Measurements from ENCODE around the gene SLC36A2.
A peak's percentile ranks its signal among the peaks of the same experiment; 100 is the strongest.
"Not testable (repeated sequence)": the region's sequence is repeated elsewhere in the genome, so short reads cannot be mapped to it uniquely, and the experiment has no call there.

SLC36A2 gene

DNA sequence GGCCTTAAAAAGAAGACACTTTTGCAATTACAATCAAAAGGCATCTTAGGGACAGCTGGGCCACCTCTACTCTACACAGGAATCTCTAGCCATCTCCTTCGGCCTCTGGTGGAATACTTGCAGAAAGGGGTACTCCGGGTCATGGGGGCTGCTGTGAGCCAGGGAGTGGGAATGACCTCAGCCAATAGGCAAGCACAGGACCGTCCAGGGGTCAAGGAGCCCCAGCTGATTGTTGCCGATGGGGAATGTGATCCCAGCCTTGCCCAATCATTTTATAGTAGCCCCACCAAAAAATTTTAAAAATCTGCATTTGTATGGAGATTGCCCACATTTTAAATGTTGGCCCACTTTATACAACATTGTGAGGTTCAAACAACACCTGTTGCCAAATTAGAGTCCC, 26.9 kb downstream of the SLC36A2 start:
- no peak for DNase-seq

DNA sequence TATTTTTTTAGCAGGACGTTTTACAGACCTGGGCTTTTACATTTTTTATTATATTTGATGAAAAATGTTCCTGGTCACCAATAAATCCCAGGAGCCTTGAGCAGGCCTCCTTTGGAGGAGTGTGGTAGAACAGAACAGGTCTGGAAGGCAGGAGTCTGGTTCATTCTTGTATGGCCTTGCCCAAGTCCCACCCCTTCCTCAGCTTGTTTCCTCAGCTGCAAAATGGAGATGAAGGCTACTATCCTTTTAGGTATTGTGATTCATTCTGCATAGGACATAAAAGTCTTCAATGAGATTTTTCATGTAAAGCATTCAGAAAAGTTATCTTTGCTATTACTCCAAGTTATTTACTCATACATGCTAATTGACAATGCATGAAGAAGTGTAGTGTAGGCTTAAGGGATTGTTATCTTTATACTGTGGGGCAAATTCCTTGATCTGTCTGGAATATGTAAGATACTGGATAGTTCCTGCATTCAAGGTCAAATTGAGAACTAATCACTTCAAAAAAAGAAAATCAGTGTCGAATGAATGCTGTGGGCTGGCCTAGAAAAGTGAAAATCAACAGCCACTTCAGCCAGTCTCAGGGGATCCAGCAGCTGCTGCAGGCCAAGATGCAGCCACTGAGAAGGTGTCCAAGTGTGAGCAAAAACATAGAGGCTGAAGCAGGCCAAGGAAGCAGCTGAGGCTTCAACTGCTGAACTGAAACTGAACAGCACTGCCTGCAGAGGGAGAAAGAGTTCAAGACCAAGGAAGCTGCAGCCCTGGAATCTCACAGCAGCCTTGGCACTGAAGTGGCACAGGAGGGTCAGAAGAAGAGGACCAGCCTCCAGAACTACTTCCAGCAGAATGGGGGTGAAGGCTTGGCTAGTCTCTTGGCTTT, 28.3 kb downstream of the SLC36A2 start:
- DNase-seq = no peak

DNA sequence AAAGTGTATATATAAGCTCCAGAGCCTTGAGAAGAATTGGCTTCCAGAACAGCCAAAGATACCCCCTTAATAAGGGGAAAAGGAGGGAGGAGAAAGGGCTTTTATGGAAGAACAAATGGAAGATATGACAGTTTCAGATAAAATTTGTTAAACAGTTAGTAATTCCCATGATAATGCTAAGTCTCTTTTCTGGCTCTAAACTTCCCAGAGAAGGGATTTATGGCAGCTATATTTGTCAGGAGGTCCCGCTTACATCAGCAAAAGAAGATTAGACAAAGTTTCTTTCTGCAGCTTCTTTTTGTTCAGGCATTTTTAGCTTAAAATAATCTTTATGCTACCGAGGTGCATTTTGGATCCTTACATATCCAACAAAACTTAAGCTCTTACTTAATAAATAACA, 29.5 kb downstream of the SLC36A2 start:
- DNase-seq = no peak

DNA sequence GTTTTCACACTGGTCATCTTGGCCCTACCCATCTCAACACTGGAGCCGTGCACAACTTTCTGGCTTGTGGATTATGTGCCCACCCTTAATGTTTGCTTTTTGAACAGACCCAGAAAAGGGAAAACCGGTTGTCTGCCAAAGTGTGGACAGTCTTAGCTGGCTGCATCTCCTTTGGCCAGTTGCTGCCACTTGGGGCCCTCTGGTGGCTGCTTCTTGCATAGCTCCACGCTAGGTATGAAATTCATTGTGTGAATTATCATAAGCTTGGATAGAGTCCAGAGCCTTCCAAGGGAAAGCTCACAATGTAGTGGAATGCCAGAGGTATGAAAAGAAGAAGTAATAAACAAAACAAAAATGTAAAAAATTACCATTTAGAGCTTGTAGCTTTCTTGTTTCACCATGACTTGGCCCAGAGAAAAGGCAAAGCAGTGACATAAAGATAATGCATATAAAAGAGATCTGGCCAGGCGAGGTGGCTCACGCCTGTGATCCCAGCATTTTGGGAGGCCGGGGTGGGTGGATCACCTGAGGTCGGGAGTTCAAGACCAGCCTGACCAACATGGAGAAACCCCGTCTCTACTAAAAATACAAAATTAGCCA, 31.3 kb downstream of the SLC36A2 start:
- DNase-seq = peak; percentile 30 to 33

DNA sequence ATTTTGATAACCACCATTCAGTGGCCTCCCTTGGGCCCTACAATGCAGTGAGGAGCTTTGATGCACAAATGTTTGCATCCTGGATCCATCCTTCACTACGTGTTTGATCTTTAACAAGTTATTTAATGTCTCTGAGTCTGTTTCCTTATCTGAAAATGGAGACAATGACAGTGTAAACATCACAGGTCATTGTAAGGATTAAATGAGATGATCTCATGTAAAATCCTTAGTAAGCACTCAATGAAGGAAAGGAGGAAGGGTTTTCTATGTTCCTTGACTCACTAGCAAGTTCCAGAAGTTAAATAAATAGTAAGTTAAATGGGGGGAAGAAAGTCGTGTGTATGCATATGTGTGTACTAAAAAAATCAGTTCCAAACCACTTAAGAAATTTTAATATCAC, 34.0 kb downstream of the SLC36A2 start:
- DNase-seq = no peak

DNA sequence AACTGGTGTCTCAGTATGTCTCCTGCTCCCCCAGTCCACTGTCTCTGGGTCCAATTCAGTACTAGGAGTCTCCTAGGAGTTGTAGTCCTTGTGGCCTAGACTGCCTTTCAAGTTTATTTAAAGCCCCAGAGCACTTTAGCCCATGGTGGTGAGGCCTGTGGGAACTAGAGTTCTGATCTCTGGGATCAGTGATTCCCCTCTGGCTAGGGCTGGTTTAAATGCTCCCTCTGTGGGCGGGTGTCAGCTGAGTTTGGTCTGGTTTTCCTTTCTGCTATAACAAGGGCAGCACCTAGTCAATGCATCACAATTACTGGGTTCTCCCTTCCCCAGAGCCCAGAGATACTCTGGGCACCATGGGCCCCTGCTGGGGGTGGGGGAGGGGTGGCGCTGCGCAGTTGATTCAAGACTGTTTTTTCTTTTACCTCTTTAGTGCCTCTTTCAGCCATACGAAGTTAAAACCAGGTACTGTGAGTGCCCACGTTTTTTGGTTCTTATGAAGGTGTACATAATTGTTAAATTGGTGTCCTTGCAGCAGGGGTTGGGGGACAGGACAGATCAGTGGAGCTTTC, 34.5 kb downstream of the SLC36A2 start:
- no peak for DNase-seq

DNA sequence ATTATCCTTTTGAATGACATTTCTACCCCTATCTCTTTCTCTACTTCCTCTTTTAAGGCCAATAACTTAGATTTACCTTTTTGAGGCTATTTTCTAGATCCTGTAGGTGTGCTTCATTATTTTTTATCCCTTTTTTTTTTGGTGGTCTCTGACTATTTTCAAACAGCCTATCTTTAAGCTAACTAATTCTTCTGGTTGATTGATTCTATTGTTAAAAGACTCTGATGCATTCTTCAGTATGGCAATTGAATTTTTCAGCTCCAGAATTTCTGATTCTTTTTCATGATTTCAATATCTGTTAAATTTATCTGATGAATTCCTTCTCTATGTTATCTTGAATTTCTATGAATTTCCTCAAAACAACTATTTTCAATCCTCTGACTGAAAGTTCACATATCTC, 36.4 kb downstream of the SLC36A2 start:
- no peak for DNase-seq

DNA sequence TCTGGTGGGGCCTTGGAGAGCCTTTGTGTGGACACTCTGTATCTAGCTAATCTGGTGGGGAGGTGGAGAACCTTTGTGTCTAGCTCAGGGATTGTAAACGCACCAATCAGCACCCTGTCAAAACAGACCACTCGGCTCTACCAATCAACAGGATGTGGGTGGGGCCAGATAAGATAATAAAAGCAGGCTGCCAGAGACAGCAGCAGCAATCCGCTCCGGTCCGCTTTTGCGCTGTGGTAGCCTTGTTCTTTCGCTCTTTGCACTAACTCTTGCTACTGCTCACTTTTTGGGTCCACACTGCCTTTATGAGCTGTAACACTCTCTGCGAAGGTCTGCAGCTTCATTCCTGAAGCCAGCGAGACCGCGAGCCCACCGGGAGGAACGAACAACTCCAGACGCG, 37.5 kb downstream of the SLC36A2 start:
- DNase-seq = not testable (repeated sequence)

DNA sequence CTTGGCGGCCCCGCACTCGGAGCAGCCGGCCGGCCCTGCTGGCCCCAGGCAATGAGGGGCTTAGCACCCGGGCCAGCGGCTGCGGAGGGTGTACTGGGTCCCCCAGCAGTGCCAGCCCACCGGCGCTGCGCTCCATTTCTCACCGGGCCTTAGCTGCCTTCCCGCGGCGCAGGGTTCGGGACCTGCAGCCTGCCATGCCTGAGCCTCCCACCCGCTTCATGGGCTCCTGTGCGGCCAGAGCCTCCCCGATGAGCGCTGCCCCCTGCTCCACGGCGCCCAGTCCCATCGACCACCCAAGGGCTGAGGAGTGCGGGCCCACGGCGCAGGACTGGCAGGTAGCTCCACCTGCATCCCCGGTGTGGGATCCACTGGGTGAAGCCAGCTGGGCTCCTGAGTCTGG, 38.1 kb downstream of the SLC36A2 start:
- DNase-seq = not testable (repeated sequence)

DNA sequence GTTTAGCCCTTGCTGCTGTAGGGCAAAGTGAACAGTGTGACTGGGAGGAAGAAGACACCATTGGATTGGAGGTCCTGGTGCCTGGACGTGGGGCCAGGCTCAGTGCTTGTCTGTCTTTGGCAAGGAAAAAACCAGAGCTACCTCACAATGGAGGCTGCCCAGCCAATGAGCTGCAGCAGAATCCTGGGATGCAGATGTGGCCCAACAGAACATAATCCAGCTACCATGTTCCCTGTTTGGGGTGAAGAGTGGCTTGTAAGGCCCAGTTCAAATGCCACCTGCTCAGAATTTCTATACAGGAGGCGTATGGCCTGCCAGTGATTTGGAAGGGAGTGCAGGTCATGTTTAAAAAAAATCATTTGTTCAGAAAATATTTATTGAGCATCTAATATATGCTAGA, 43.7 kb downstream of the SLC36A2 start, which contains the start of gene SLC36A3:
SLC36A3 (minus strand) TSS at position 101 of the 400 bp plus-strand sequence. CDS start 412 bp downstream, outside the sequence.
- no peak for DNase-seq

DNA sequence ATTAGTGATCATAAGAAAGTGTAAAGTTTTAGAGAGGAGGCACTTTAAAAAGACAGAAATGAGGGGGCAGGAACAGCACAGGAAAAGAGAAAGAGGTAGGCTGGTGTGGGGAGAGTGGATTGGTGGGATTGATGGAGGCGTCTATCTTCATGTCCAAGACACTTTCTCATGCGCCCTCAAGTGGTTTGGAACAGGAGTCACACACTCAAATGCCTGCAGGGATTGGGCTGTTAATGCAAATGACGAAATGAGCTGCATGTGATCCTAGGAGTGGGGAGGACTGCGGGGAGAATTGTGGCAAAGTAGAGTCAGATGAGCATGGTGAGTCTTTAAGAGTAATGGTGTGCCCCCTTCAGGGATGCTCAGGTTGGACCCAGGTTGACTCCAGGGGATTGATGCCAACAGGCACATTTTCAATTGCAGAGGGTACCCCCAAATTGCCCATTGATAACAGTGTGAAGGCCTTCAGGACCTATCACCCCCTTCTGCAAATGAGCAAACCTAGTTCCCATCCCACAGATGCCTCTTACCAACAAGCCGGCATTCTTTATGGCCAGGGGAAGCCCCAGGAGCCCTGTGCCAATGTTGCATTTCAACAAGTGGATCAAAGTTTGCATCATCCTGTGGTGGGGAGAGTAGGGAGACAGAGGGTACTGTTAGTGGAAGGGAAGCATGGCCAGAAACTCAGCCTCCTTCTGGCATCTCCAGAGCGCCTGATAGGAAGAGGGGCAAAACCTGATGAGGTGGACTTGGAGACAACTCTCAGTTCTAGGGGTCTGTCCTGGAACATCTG, 49.1 kb downstream of the SLC36A2 start:
- no peak for DNase-seq

DNA sequence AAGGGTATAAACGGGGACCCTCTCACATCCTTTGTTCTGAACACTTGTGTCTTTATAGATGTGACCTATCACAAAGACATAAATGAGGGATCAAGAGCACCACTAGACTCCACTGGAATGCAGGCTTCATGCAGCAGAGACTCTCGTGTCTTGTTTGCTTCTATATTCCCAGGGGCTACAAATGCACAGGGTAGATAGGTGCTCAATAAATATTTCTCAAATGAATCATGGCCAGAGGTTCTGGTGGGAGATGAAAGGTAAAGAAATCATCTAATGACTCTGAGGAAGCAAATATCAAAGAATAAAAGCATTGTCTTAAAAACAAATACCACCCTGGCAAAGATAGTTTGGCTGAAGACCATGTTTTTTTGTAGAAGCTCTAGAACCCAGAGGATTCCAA, 50.4 kb downstream of the SLC36A2 start:
- no peak for DNase-seq

DNA sequence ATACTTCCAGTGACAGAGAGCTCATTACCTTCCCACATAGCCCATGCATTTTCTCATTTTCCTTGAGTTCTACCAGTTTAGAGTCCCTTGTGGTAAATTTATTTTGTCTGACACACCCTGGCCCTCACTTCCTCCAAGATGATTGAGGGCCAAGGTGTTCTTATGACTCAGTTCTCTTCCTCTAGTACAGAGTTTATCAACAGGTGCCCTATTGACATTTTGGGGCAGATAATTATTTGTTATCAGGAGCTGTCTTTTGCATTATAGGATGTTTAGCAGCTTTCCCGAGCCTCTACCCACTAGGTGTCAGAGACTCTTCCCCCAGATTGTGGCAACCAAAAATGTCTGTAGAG, 50.9 kb downstream of the SLC36A2 start:
- DNase-seq = no peak

DNA sequence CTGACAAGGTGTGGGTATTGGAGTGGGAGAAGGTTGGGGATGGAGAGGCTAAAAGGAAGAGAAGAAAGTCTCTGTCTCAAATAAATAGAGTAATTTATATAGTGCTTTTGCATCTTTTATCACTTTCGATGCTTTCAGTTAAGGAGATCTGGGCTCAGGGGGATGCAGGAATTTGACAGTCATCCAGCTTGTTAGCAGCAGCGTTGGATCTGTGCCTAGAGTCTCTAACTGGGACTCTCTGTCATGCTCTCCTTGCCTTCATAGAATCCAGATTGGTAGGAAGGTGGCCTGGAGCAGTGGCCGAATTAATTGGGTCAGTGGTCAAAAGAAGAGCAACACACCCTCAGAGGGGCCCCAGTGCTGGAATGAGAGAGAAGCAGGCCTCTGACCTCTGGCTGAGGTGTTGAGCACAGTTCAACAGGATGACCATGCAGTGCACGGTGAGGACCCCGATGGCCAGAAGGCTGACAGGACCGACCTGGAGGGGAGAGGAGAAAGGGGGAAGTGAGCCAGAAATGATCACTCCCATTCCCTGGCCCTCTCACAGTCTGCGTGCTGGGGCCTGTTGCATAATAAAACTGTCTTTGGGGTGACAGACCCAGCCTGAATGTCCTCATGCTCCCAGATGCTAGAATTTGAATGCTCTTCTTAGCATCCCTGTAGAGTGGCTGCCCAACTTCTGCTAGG, 51.4 kb downstream of the SLC36A2 start:
- no peak for DNase-seq

DNA sequence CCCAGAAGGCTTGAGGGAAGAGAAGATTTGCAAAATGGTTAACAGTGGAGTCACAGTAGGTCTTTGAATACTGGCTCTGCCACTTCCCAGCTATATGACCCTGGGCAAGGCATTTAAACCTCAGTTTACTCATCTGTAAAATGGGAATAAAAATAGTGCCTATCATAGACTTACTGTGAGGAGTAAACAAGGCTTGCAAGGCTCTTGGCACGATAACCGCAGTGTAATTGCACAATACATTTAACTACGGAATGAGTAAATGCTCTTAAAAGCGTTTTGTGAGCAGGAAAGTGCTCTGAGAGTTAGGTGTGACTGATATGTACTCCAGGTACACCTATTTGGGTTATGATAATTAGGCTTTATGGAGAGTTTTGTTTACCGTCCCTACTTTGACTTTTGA, 52.2 kb downstream of the SLC36A2 start:
- DNase-seq = no peak

DNA sequence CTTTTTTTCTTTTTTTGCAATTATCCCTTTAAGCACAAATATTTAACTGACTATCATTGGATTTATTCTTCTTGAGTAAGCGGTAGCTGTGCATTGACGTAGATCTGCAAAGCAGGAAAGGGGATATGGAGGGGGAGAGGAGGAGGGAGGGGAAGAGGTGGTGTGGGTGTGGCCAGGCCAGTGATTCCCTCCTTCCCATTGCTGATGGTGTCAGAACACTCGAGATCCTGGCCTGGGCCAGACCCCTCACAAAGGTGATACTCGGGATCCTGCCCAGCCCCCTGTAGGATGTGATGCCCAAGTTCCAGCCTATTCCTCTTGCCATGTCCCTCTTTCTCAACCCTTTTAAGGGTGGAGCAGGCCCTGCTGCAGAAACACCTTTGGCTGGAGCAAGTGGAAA, 53.7 kb downstream of the SLC36A2 start:
- DNase-seq = no peak

DNA sequence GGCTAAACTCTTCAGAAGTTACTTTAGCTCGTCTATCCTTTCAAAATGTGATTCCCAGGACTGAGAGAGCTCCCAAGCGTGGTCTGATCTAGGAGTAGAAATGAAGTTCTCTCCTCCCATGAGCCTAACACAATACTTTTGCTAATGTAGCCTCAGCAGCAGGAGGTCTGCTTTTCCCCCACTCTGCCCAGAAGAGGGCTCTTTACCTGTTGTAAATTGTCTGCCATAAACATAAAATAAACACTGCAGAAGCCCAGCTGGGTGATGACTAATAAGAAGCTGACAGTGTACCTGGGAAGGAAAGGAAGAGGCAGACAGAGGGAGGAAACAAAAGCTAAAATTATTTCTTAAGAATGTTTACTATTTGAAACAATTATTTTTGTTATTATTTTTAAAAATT, 59.2 kb downstream of the SLC36A2 start:
- DNase-seq = no peak

DNA sequence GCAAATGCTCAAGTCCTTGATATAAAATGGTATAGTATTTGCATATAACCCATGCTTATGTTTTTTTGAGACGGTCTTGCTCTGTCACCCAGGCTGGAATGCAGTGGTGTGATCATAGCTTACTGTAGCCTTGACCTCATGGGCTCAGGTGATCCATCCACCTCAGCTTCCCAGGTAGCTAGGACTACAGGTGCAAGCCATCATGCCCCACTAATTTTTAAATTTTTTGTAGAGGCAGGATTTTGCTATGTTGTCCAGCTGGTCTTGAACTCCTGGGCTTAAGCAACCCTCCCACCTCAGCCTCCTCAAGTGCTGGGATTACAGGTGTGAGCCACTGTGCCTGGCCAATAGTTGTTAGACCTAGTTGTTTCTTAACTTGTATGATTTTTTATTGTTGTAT, 61.1 kb downstream of the SLC36A2 start:
- no peak for DNase-seq

DNA sequence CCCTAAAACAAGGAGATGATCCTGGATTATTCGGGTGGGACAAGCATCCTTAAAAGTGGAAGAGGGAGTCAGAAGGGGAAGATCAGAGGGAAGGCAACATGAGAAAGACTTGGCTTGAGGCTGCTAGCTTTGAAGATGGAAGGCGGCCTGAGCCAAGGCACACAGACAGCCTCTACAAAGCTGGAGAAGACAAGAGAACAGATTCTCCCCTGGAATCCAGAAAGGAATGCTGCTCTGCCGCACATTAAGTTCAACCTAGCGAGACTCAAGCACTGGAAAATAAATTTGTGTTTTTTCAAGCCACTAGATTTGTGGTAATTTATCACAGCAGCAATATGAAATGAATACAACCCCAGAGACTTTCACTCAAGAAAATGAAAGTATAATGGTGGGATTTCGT, 61.7 kb downstream of the SLC36A2 start:
- no peak for DNase-seq

DNA sequence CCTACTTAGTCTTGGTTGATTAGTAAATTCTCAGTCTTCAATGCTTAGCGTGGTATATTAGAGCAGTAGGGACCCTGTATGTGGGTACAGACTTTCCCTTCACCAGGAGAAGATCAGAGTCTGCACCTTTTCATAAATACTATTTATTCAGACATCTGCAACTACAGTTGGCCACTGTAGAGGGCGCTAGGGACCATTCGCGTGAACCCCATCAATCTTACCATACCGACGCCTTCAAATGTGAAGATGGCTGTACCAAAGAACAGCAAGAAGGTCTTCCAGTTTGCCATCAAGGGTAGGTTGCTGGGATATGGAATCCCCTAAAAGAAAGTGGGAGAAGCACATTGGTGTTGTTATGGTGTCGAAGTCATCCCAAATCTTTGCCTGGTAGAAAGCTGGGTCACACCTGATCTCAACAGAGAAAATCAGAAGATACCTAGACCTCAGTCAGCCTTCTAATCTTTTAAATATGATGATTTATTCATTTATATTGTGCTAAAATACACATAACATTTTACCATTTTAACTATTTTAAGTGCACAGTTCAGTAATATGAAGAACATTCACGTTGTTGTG, 62.9 kb downstream of the SLC36A2 start:
- no peak for DNase-seq

DNA sequence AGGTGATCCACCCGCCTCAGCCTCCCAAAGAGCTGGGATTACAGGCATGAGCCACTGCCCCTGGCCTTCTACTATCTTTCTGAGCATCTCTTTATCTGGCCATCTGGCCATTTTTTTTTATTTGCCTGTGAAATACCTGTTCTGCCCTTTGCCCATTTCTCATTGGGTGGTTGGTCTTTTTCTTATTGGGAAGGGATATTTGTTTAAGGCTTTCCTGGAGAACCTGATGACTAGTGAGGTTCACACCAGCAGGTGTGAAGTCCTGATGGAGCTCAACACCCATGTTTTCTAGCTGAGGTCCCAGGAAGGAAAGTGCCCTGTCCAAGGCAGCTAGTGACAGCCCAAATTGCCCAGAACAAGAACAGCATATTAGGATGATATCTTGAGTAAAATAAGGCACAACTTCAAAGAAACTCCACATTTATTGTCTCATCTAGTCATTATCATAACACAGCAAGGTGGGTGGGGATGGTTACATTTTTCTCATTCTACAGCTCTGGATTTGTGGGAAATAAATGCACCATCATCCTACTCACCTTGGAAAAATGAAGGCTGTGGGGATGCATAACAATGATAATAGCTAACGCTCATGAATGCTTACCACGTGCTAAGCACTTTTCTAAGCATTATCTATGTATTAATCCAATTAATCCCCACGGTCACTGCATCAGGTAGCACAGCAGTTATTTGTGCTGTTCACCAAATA, 64.1 kb downstream of the SLC36A2 start:
- DNase-seq = no peak

Measured in CD4-positive, alpha-beta T cell treated with Interleukin-1 beta for 1 hour (primary cell).